Measurements from ENCODE around the gene ZMIZ2. TPM values are rescaled to one million over a fixed set of nuclear protein-coding genes. Genes with fewer than 3 reads are reported as not detected.
A peak's percentile ranks its signal among the peaks of the same experiment; 100 is the strongest.

ZMIZ2 gene
- total RNA-seq, 1 experiment from 2014 or later = 69.0 TPM

GRCh38 chr7:44793919-44794318, 45.3 kb downstream of the ZMIZ2 start:
- Mint-ChIP-seq H3K4me1 (ENCODE audit: low read depth, unreplicated experiment) (no peaks in the 10 kb centered on the region), H3K36me3 (ENCODE audit: insufficient read depth, unreplicated experiment) (peaks cover 31% of the 10 kb centered on the region), H3K27me3 (ENCODE audit: insufficient read depth, unreplicated experiment) (no peaks in the 10 kb centered on the region), H3K27ac (ENCODE audit: unreplicated experiment) (no peak overlapping the region), H3K4me3 (ENCODE audit: unreplicated experiment) (peak overlapping the region; percentile 50), H3K9me3 (ENCODE audit: unreplicated experiment) (no peaks in the 10 kb centered on the region)
- BruUV-seq (replicated peaks) = no TSS peak
- H3K4me3 ChIP-seq (ENCODE audit: low read depth, low read length) = no peak overlapping the region
- intact Hi-C loops (cut with micrococcal nuclease; ENCODE audit: unreplicated experiment) = no loop called here
- POLR2A ChIA-PET = interaction anchor here (0.7 kb wide), 1 partner anchor 192 kb away, joined by 3 read pairs; no protein-coding TSS in a partner anchor
- no peak for DNase-seq
- H3K4me1 ChIP-seq = 0 out of 2 replicates have a peak, but pooled peaks cover 10% of the 10 kb centered on the region
- H3K36me3 ChIP-seq (ENCODE audit: control insufficient read depth, insufficient read depth, low read length) = no peaks in the 10 kb centered on the region
- H3K9me3 ChIP-seq = no peaks in the 10 kb centered on the region
- TF ChIP-seq CTCF (IDR thresholded peaks at IDR 0.05; ENCODE audit: insufficient read depth in 1 of 2, low read depth in 1 of 2, low read length in 1 of 2, severe bottlenecking in 1 of 2, unreplicated experiment in 1 of 2) = no peak
- CTCF ChIA-PET = interaction anchor here (0.7 kb wide), 1 partner anchor 26 kb away, joined by 3 read pairs; no protein-coding TSS in a partner anchor
- no peaks in the 10 kb centered on the region for H3K27me3 ChIP-seq (replicated peaks; ENCODE audit: control insufficient read depth, insufficient read depth, low read length)

- intact Hi-C loops (cut with micrococcal nuclease; ENCODE audit: unreplicated experiment) = no loop called here
- CTCF ChIA-PET = interaction anchor here (0.7 kb wide), 1 partner anchor 26 kb away, joined by 3 read pairs; no protein-coding TSS in a partner anchor
- DNase-seq = no peak
Measured at GRCh38 chr7:44794331-44794730, 45.7 kb downstream of the ZMIZ2 start.

GRCh38 chr7:44796034-44796503, 47.4 kb downstream of the ZMIZ2 start:
- Mint-ChIP-seq H3K4me3 (ENCODE audit: unreplicated experiment) (peak overlapping the region; percentile 97), H3K9me3 (ENCODE audit: unreplicated experiment) (no peaks in the 10 kb centered on the region), H3K36me3 (ENCODE audit: insufficient read depth, unreplicated experiment) (peaks cover 52% of the 10 kb centered on the region), H3K27ac (ENCODE audit: unreplicated experiment) (peak overlapping the region; percentile 99), H3K4me1 (ENCODE audit: low read depth, unreplicated experiment) (no peaks in the 10 kb centered on the region), H3K27me3 (ENCODE audit: insufficient read depth, unreplicated experiment) (no peaks in the 10 kb centered on the region)
- intact Hi-C loops (cut with micrococcal nuclease; ENCODE audit: unreplicated experiment) = loop anchor here (1.0 to 5.0 kb wide), 6 partner anchors 27 to 214 kb away; partner anchors contain the start of genes H2AZ2, OGDH, TMED4 and ZMIZ2
- no peak for DNase-seq
- Histone ChIP-seq H3K4me3 (ENCODE audit: low read depth, low read length) (peak overlapping the region; percentile 78), H3K4me1 (0 out of 2 replicates have a peak, but pooled peaks cover 10% of the 10 kb centered on the region), H3K9me3 (no peaks in the 10 kb centered on the region), H3K36me3 (ENCODE audit: control insufficient read depth, insufficient read depth, low read length) (peaks cover 4% of the 10 kb centered on the region), H3K27me3 (replicated peaks; ENCODE audit: control insufficient read depth, insufficient read depth, low read length) (no peaks in the 10 kb centered on the region)
- no TSS peak for BruUV-seq (replicated peaks)
- TF ChIP-seq CTCF (IDR thresholded peaks at IDR 0.05; ENCODE audit: insufficient read depth in 1 of 2, low read depth in 1 of 2, low read length in 1 of 2, severe bottlenecking in 1 of 2, unreplicated experiment in 1 of 2) = no peak
- ChIA-PET POLR2A (interaction anchor here (1.3 to 1.5 kb wide), 2 partner anchors 52 to 189 kb away, joined by 4 to 8 read pairs; partner anchors contain the start of genes H2AZ2 and OGDH), CTCF (no interaction called here)

More at GRCh38 chr7:44794331-44794730, 45.7 kb downstream of the ZMIZ2 start:
- POLR2A ChIA-PET = interaction anchor here (0.7 kb wide), 1 partner anchor 191 kb away, joined by 3 read pairs; no protein-coding TSS in a partner anchor
- H3K4me3 Mint-ChIP-seq (ENCODE audit: unreplicated experiment) = peak overlapping the region; percentile 50
- H3K27me3 ChIP-seq (replicated peaks; ENCODE audit: control insufficient read depth, insufficient read depth, low read length) = no peaks in the 10 kb centered on the region
- H3K27me3 Mint-ChIP-seq (ENCODE audit: insufficient read depth, unreplicated experiment) = no peaks in the 10 kb centered on the region
- no peaks in the 10 kb centered on the region for H3K4me1 Mint-ChIP-seq (ENCODE audit: low read depth, unreplicated experiment)
- no peaks in the 10 kb centered on the region for H3K36me3 ChIP-seq (ENCODE audit: control insufficient read depth, insufficient read depth, low read length)
- no peak for TF ChIP-seq CTCF (IDR thresholded peaks at IDR 0.05; ENCODE audit: insufficient read depth in 1 of 2, low read depth in 1 of 2, low read length in 1 of 2, severe bottlenecking in 1 of 2, unreplicated experiment in 1 of 2)
- no TSS peak for BruUV-seq (replicated peaks)
- H3K4me3 ChIP-seq (ENCODE audit: low read depth, low read length) = no peak overlapping the region
- no peaks in the 10 kb centered on the region for H3K9me3 ChIP-seq
- H3K4me1 ChIP-seq = 0 out of 2 replicates have a peak, but pooled peaks cover 10% of the 10 kb centered on the region
- H3K9me3 Mint-ChIP-seq (ENCODE audit: unreplicated experiment) = no peaks in the 10 kb centered on the region
- no peak overlapping the region for H3K27ac Mint-ChIP-seq (ENCODE audit: unreplicated experiment)
- peaks cover 35% of the 10 kb centered on the region for H3K36me3 Mint-ChIP-seq (ENCODE audit: insufficient read depth, unreplicated experiment)
